Measurements from ENCODE around the gene TNNT2.

TNNT2 gene

GRCh38 chr1:201331166-201331565 lies 46.3 kb downstream of the TNNT2 start:
- no peaks in the 10 kb centered on the region for H3K36me3 Mint-ChIP-seq (ENCODE audit: low read depth)
- no peaks in the 10 kb centered on the region for H3K4me1 Mint-ChIP-seq (ENCODE audit: low read depth)
- H3K9me3 Mint-ChIP-seq: no peaks in the 10 kb centered on the region
- H3K27me3 Mint-ChIP-seq: no peaks in the 10 kb centered on the region
- no peak overlapping the region for H3K4me3 Mint-ChIP-seq
- no peak overlapping the region for H3K27ac Mint-ChIP-seq

- H3K9me3 Mint-ChIP-seq: no peaks in the 10 kb centered on the region
- H3K4me3 Mint-ChIP-seq: no peak overlapping the region
- H3K4me1 Mint-ChIP-seq (ENCODE audit: low read depth): no peaks in the 10 kb centered on the region
- H3K36me3 Mint-ChIP-seq (ENCODE audit: low read depth): no peaks in the 10 kb centered on the region
- H3K27ac Mint-ChIP-seq: no peak overlapping the region
- H3K27me3 Mint-ChIP-seq: no peaks in the 10 kb centered on the region
These were observed 46.9 kb downstream of the TNNT2 start for GRCh38 chr1:201330541-201330940.

- H3K36me3 Mint-ChIP-seq (ENCODE audit: low read depth): no peaks in the 10 kb centered on the region
- no peak overlapping the region for H3K27ac Mint-ChIP-seq
- no peaks in the 10 kb centered on the region for H3K4me1 Mint-ChIP-seq (ENCODE audit: low read depth)
- no peak overlapping the region for H3K4me3 Mint-ChIP-seq
- no peaks in the 10 kb centered on the region for H3K9me3 Mint-ChIP-seq
- no peaks in the 10 kb centered on the region for H3K27me3 Mint-ChIP-seq
These were observed 47.7 kb downstream of the TNNT2 start for GRCh38 chr1:201329801-201330200.

GRCh38 chr1:201329286-201329685 lies 48.2 kb downstream of the TNNT2 start:
- H3K27me3 Mint-ChIP-seq: no peaks in the 10 kb centered on the region

GRCh38 chr1:201328576-201328975 lies 48.9 kb downstream of the TNNT2 start:
- no peak overlapping the region for H3K27ac Mint-ChIP-seq
- H3K4me3 Mint-ChIP-seq: no peak overlapping the region
- no peaks in the 10 kb centered on the region for H3K27me3 Mint-ChIP-seq
- H3K36me3 Mint-ChIP-seq (ENCODE audit: low read depth): no peaks in the 10 kb centered on the region
- H3K4me1 Mint-ChIP-seq (ENCODE audit: low read depth): no peaks in the 10 kb centered on the region
- H3K9me3 Mint-ChIP-seq: no peaks in the 10 kb centered on the region

More at GRCh38 chr1:201329286-201329685, 48.2 kb downstream of the TNNT2 start:
- Mint-ChIP-seq H3K27ac (no peak overlapping the region), H3K4me1 (ENCODE audit: low read depth) (no peaks in the 10 kb centered on the region), H3K4me3 (no peak overlapping the region), H3K36me3 (ENCODE audit: low read depth) (no peaks in the 10 kb centered on the region), H3K9me3 (no peaks in the 10 kb centered on the region)

- Mint-ChIP-seq H3K9me3 (no peaks in the 10 kb centered on the region), H3K4me1 (ENCODE audit: low read depth) (no peaks in the 10 kb centered on the region), H3K27me3 (no peaks in the 10 kb centered on the region), H3K27ac (no peak overlapping the region), H3K36me3 (ENCODE audit: low read depth) (no peaks in the 10 kb centered on the region), H3K4me3 (no peak overlapping the region)
These were observed 49.7 kb downstream of the TNNT2 start for GRCh38 chr1:201327687-201328240.

GRCh38 chr1:201326710-201327109 lies 50.8 kb downstream of the TNNT2 start:
- H3K4me3 Mint-ChIP-seq: no peak overlapping the region
- H3K27me3 Mint-ChIP-seq: no peaks in the 10 kb centered on the region
- H3K9me3 Mint-ChIP-seq: no peaks in the 10 kb centered on the region
- H3K4me1 Mint-ChIP-seq (ENCODE audit: low read depth): no peaks in the 10 kb centered on the region
- no peak overlapping the region for H3K27ac Mint-ChIP-seq
- no peaks in the 10 kb centered on the region for H3K36me3 Mint-ChIP-seq (ENCODE audit: low read depth)

GRCh38 chr1:201325678-201326060 lies 51.8 kb downstream of the TNNT2 start:
- Mint-ChIP-seq H3K4me3 (no peak overlapping the region), H3K27ac (no peak overlapping the region), H3K4me1 (ENCODE audit: low read depth) (no peaks in the 10 kb centered on the region), H3K36me3 (ENCODE audit: low read depth) (no peaks in the 10 kb centered on the region), H3K27me3 (no peaks in the 10 kb centered on the region), H3K9me3 (no peaks in the 10 kb centered on the region)

- H3K36me3 Mint-ChIP-seq (ENCODE audit: low read depth): no peaks in the 10 kb centered on the region
- H3K4me1 Mint-ChIP-seq (ENCODE audit: low read depth): no peaks in the 10 kb centered on the region
- H3K9me3 Mint-ChIP-seq: no peaks in the 10 kb centered on the region
- H3K27ac Mint-ChIP-seq: no peak overlapping the region
- no peak overlapping the region for H3K4me3 Mint-ChIP-seq
- H3K27me3 Mint-ChIP-seq: no peaks in the 10 kb centered on the region
These were observed 52.4 kb downstream of the TNNT2 start for GRCh38 chr1:201324821-201325677.

- Mint-ChIP-seq H3K27me3 (no peaks in the 10 kb centered on the region), H3K36me3 (ENCODE audit: low read depth) (no peaks in the 10 kb centered on the region), H3K27ac (no peak overlapping the region), H3K4me3 (no peak overlapping the region), H3K9me3 (no peaks in the 10 kb centered on the region), H3K4me1 (ENCODE audit: low read depth) (no peaks in the 10 kb centered on the region)
These were observed 53.2 kb downstream of the TNNT2 start for GRCh38 chr1:201324306-201324705.

- H3K36me3 Mint-ChIP-seq (ENCODE audit: low read depth): no peaks in the 10 kb centered on the region
- H3K27me3 Mint-ChIP-seq: no peaks in the 10 kb centered on the region
- H3K4me3 Mint-ChIP-seq: no peak overlapping the region
- H3K4me1 Mint-ChIP-seq (ENCODE audit: low read depth): no peaks in the 10 kb centered on the region
- no peak overlapping the region for H3K27ac Mint-ChIP-seq
- no peaks in the 10 kb centered on the region for H3K9me3 Mint-ChIP-seq
These were observed 54.6 kb downstream of the TNNT2 start for GRCh38 chr1:201322653-201323510.

GRCh38 chr1:201321826-201322390 lies 55.6 kb downstream of the TNNT2 start:
- Mint-ChIP-seq H3K4me1 (ENCODE audit: low read depth) (no peaks in the 10 kb centered on the region), H3K36me3 (ENCODE audit: low read depth) (no peaks in the 10 kb centered on the region), H3K27me3 (no peaks in the 10 kb centered on the region)

GRCh38 chr1:201320168-201320788 lies 57.2 kb downstream of the TNNT2 start:
- peaks cover 3% of the 10 kb centered on the region for H3K27me3 Mint-ChIP-seq
- H3K36me3 Mint-ChIP-seq (ENCODE audit: low read depth): no peaks in the 10 kb centered on the region
- no peak overlapping the region for H3K27ac Mint-ChIP-seq
- H3K4me1 Mint-ChIP-seq (ENCODE audit: low read depth): no peaks in the 10 kb centered on the region
- no peak overlapping the region for H3K4me3 Mint-ChIP-seq
- H3K9me3 Mint-ChIP-seq: no peaks in the 10 kb centered on the region

More at GRCh38 chr1:201321826-201322390, 55.6 kb downstream of the TNNT2 start:
- H3K4me3 Mint-ChIP-seq: no peak overlapping the region
- H3K9me3 Mint-ChIP-seq: no peaks in the 10 kb centered on the region
- H3K27ac Mint-ChIP-seq: no peak overlapping the region

- Mint-ChIP-seq H3K9me3 (no peaks in the 10 kb centered on the region), H3K27ac (no peak overlapping the region), H3K36me3 (ENCODE audit: low read depth) (no peaks in the 10 kb centered on the region), H3K27me3 (peaks cover 3% of the 10 kb centered on the region), H3K4me3 (no peak overlapping the region), H3K4me1 (ENCODE audit: low read depth) (no peaks in the 10 kb centered on the region)
These were observed 57.8 kb downstream of the TNNT2 start for GRCh38 chr1:201319631-201320030.
